Neural cell (in vitro differentiated cells): ENCODE measurements around the gene PEAK1. TPM values are rescaled to one million over a fixed set of nuclear protein-coding genes. Genes with fewer than 3 reads are reported as not detected.

Experiments
- H2AFZ ChIP-seq: fragments of 200-600, 300-800 bp; sonication (generic), shearing (Covaris generic); 2 replicates; pipeline ENCODE4 v1.6.0; 2014; ENCODE audit warnings: low read depth, mild to moderate bottlenecking, antibody characterized with exemption, low read length, moderate library complexity
- H3F3A ChIP-seq: fragments of 200-600 bp; shearing (Covaris generic); 2 replicates; pipeline ENCODE4 v1.6.1; 2016; ENCODE audit warnings: mild to moderate bottlenecking, moderate library complexity, mixed read lengths, antibody characterized with exemption, low read length; ENCODE audit not compliant: insufficient read depth, poor library complexity, severe bottlenecking
- H3K27ac ChIP-seq: fragments of 200-600, 300-800 bp; sonication (generic), shearing (Covaris generic); 2 replicates; pipeline ENCODE4 v1.5.1; 2014; ENCODE audit warnings: mild to moderate bottlenecking, low read length, moderate library complexity
- H3K27me3 ChIP-seq: fragments of 300-800, 200-600 bp; sonication (generic), shearing (Covaris generic); 2 replicates; pipeline ENCODE4 v1.6.0; 2014; ENCODE audit warnings: mild to moderate bottlenecking, low read depth, low read length, moderate library complexity; ENCODE audit not compliant: insufficient read depth
- H3K36me3 ChIP-seq: fragments of 300-800, 200-600 bp; sonication (generic), shearing (Covaris generic); 2 replicates; pipeline ENCODE4 v1.5.1; 2014; ENCODE audit warnings: mild to moderate bottlenecking, antibody characterized with exemption, low read length, moderate library complexity; ENCODE audit not compliant: insufficient read depth
- H3K4me2 ChIP-seq: fragments of 300-800, 200-600 bp; sonication (generic), shearing (Covaris generic); 2 replicates; pipeline ENCODE4 v1.6.0; 2014; ENCODE audit warnings: mild to moderate bottlenecking, low read length
- H3K4me3 ChIP-seq: fragments of 300-800, 200-600 bp; sonication (generic), shearing (Covaris generic); 2 replicates; pipeline ENCODE4 v1.5.1; 2014; ENCODE audit warnings: mild to moderate bottlenecking, low read length, moderate library complexity
- H3K79me2 ChIP-seq: fragments of 200-600 bp; shearing (Covaris generic); replicated peaks from 2 replicates; pipeline ENCODE4 v1.6.0; 2014; ENCODE audit warnings: mild to moderate bottlenecking, low read length, moderate library complexity; ENCODE audit not compliant: insufficient read depth
- H3K9ac ChIP-seq: fragments of 300-800, 200-600 bp; sonication (generic), shearing (Covaris generic); 2 replicates; pipeline ENCODE4 v1.6.1; 2016; ENCODE audit warnings: mild to moderate bottlenecking, low read length, mixed read lengths
- H3K9me2 ChIP-seq: fragments of 200-600 bp; shearing (Covaris generic); 2 replicates; pipeline ENCODE4 v1.6.1; 2016; ENCODE audit warnings: mild to moderate bottlenecking, low read length, mixed read lengths; ENCODE audit not compliant: insufficient read depth
- H3K9me3 ChIP-seq: fragments of 200-600, 300-800 bp; sonication (generic), shearing (Covaris generic); 2 replicates; pipeline ENCODE4 v1.6.1; 2016; ENCODE audit warnings: mild to moderate bottlenecking, mixed run types, low read length, moderate library complexity, mixed read lengths
- H4K20me1 ChIP-seq: fragments of 200-600 bp; shearing (Covaris generic); 2 replicates; pipeline ENCODE4 v1.6.1; 2016; ENCODE audit warnings: mild to moderate bottlenecking, mixed run types; ENCODE audit not compliant: insufficient read depth
- CTCF ChIP-seq: fragments of 450-650 bp; IDR thresholded peaks from 2 replicates; pipeline ENCODE4 v1.5.1; 2014; ENCODE audit warnings: antibody characterized with exemption, mild to moderate bottlenecking, moderate library complexity; ENCODE audit not compliant: poor library complexity, severe bottlenecking
- EP300 ChIP-seq: fragments of 450-650 bp; conservative IDR thresholded peaks from 2 replicates; pipeline ENCODE4 v1.6.1; 2014; ENCODE audit warnings: antibody characterized with exemption, mild to moderate bottlenecking, moderate library complexity; ENCODE audit not compliant: poor library complexity, severe bottlenecking
- EZH2 ChIP-seq: fragments of 200-600, 300-800 bp; shearing (Covaris generic), sonication (generic); IDR thresholded peaks from 2 replicates; pipeline ENCODE4 v1.6.1; 2014; ENCODE audit warnings: antibody characterized with exemption, low read length, borderline replicate concordance, mild to moderate bottlenecking; ENCODE audit not compliant: insufficient read depth, poor library complexity, severe bottlenecking
- MXI1 ChIP-seq: fragments of 450-650 bp; conservative IDR thresholded peaks from 2 replicates; pipeline ENCODE4 v1.6.1; 2014; ENCODE audit warnings: antibody characterized with exemption, mild to moderate bottlenecking; ENCODE audit not compliant: poor library complexity, severe bottlenecking
- POLR2AphosphoS5 ChIP-seq: IDR thresholded peaks from 2 replicates; pipeline ENCODE4 v1.6.1; 2012
- RAD21 ChIP-seq: fragments of 450-650 bp; conservative IDR thresholded peaks from 2 replicates; pipeline ENCODE4 v1.6.1; 2014; ENCODE audit warnings: antibody characterized with exemption, mild to moderate bottlenecking, moderate library complexity
- REST ChIP-seq: IDR thresholded peaks from 2 replicates; pipeline ENCODE4 v1.6.1; 2012; ENCODE audit warnings: borderline replicate concordance
- SMC3 ChIP-seq: fragments of 450-650 bp; conservative IDR thresholded peaks from 2 replicates; pipeline ENCODE4 v1.6.1; 2014; ENCODE audit warnings: antibody characterized with exemption, mild to moderate bottlenecking, moderate library complexity; ENCODE audit not compliant: poor library complexity
- TAF1 ChIP-seq: IDR thresholded peaks from 2 replicates; pipeline ENCODE4 v1.6.1; 2012; ENCODE audit warnings: low read depth
- polyA plus RNA-seq: library from polyadenylated mRNA; depleted of rRNA; stranded (reverse); fragments of >200 nt; gene quantifications from 2 replicates; pipeline ENCODE4 v1.2.3, GENCODE V29; 2014

The PEAK1 gene
- polyA plus RNA-seq, 1 donor from 2014 or later: 5.8 TPM

GRCh38 chr15:77461486-77461885 lies 41.6 kb upstream of the PEAK1 start:
- Histone ChIP-seq H3K9me3 (no peaks in the 10 kb centered on the region), H4K20me1 (no peaks in the 10 kb centered on the region), H3K36me3 (peaks cover 15% of the 10 kb centered on the region), H3K79me2 (no peaks in the 10 kb centered on the region), H3K9me2 (no peaks in the 10 kb centered on the region), H2AFZ (no peak overlapping the region), H3K4me2 (no peak overlapping the region), H3K4me3 (no peak overlapping the region), H3K27me3 (no peaks in the 10 kb centered on the region), H3F3A (peaks cover 5% of the 10 kb centered on the region), H3K27ac (no peak overlapping the region), H3K9ac (no peak overlapping the region)
- TF ChIP-seq POLR2AphosphoS5 (no peak), EP300 (no peak), CTCF (no peak), MXI1 (no peak), REST (no peak), EZH2 (no peak), TAF1 (no peak), SMC3 (no peak), RAD21 (no peak)

- Histone ChIP-seq H3K9ac (no peak overlapping the region), H3K27me3 (no peaks in the 10 kb centered on the region)
Observed at GRCh38 chr15:77459031-77459430, 39.1 kb upstream of the PEAK1 start.

More at GRCh38 chr15:77459031-77459430, 39.1 kb upstream of the PEAK1 start:
- no peaks in the 10 kb centered on the region for H3K9me2 ChIP-seq
- no peak overlapping the region for H3K27ac ChIP-seq
- H3K79me2 ChIP-seq: no peaks in the 10 kb centered on the region
- H2AFZ ChIP-seq: no peak overlapping the region
- H4K20me1 ChIP-seq: no peaks in the 10 kb centered on the region
- H3K36me3 ChIP-seq: peaks cover 9% of the 10 kb centered on the region
- H3F3A ChIP-seq: peaks cover 5% of the 10 kb centered on the region
- H3K4me2 ChIP-seq: no peak overlapping the region
- no peak for TF ChIP-seq RAD21
- TF ChIP-seq POLR2AphosphoS5: no peak
- TF ChIP-seq EP300: no peak
- no peak for TF ChIP-seq MXI1
- TF ChIP-seq TAF1: no peak
- no peak for TF ChIP-seq EZH2
- TF ChIP-seq SMC3: no peak
- TF ChIP-seq CTCF: no peak
- no peak for TF ChIP-seq REST
- H3K4me3 ChIP-seq: no peak overlapping the region
- no peaks in the 10 kb centered on the region for H3K9me3 ChIP-seq
